ENCODE data around the gene ZNF775.

The ZNF775 gene

GRCh38 chr7:150444674-150445365 lies 65.7 kb downstream of the ZNF775 start:
- DNase-seq = no peak

- no peak for DNase-seq
Measured at GRCh38 chr7:150446288-150446938, 67.3 kb downstream of the ZNF775 start.

Measured in MV-4-11 (cell line).